Measurements from ENCODE around the gene IQGAP1. TPM values are rescaled to one million over a fixed set of nuclear protein-coding genes. Genes with fewer than 3 reads are reported as not detected.

The IQGAP1 gene
- total and polyA plus RNA-seq, 2 of the 4 experiments (the other 2 are of a cell fraction) = 87.5 to 207 TPM

GRCh38 chr15:90423801-90424319 is 35.8 kb downstream of the IQGAP1 start:
- Histone ChIP-seq H3K18ac (ENCODE audit: low read depth, low read length) (no peak overlapping the region), H2BK5ac (ENCODE audit: low read depth, low read length, poor library complexity, severe bottlenecking) (no peak overlapping the region), H2BK120ac (ENCODE audit: low read depth, low read length) (no peak overlapping the region), H3K4me3 (ENCODE audit: insufficient read depth, low read depth, low read length) (no peak overlapping the region), H3K36me3 (ENCODE audit: control insufficient read depth, insufficient read depth, low read length) (peaks cover 3% of the 10 kb centered on the region), H2AK9ac (replicated peaks; ENCODE audit: low read depth, low read length, poor library complexity) (no peak overlapping the region), H4K91ac (ENCODE audit: insufficient read depth, low read depth, low read length) (no peak overlapping the region), H3K9me3 (ENCODE audit: control insufficient read depth, insufficient read depth, low read length) (no peaks in the 10 kb centered on the region), H3K23ac (ENCODE audit: low read depth, low read length) (no peak overlapping the region), H3K4ac (ENCODE audit: low read depth, low read length) (no peak overlapping the region), H4K5ac (ENCODE audit: low read depth, low read length) (no peak overlapping the region), H3K27ac (ENCODE audit: insufficient read depth, low read length) (no peak overlapping the region), H2BK20ac (ENCODE audit: low read depth, low read length) (no peak overlapping the region), H3K14ac (replicated peaks; ENCODE audit: low read depth, low read length) (no peak overlapping the region), H3K27me3 (ENCODE audit: control insufficient read depth, insufficient read depth, low read length) (no peaks in the 10 kb centered on the region), H4K20me1 (ENCODE audit: insufficient read depth, low read length) (peaks cover 54% of the 10 kb centered on the region), H3K9me1 (ENCODE audit: insufficient read depth, low read length) (peaks cover 30% of the 10 kb centered on the region), H3K9ac (ENCODE audit: low read depth, low read length) (no peak overlapping the region), H3K56ac (ENCODE audit: extremely low read depth, insufficient read depth, low read length) (no peak overlapping the region), H2AFZ (replicated peaks; ENCODE audit: low read length, poor library complexity) (no peak overlapping the region), H3K79me1 (ENCODE audit: low read depth in 1 of 2, low read length in 2 of 2) (peaks cover 24 to 70% of the 10 kb centered on the region in 2 experiments), H3K4me2 (ENCODE audit: low read depth, low read length) (no peak overlapping the region), H2BK15ac (ENCODE audit: low read depth, low read length) (no peak overlapping the region), H4K8ac (ENCODE audit: low read depth in 2 of 2, low read length in 2 of 2) (no peak overlapping the region), H2AK5ac (ENCODE audit: low read depth, low read length) (no peak overlapping the region), H3K4me1 (ENCODE audit: control insufficient read depth, insufficient read depth, low read length) (peaks cover 19% of the 10 kb centered on the region)
- BruUV-seq (replicated peaks) = no TSS peak
- intact Hi-C loops (cut with micrococcal nuclease) = no loop called here
- no CpG with 5 or more reads among the region's 4 CpGs for WGBS, 2 experiments (ENCODE audit: extremely low coverage in 2 of 2, insufficient read length in 1 of 2)
- ATAC-seq (ENCODE audit: low read depth) (no peak), DNase-seq (no peak)
- ChIA-PET CTCF (no interaction called here), POLR2A (ENCODE audit: unreplicated experiment) (interaction anchor here (0.5 kb wide), 1 partner anchor 45 kb away, joined by 3 read pairs; no protein-coding TSS in a partner anchor)
- in situ Hi-C loops (cut with MboI; ENCODE audit: low sequenced_read_pairs) = no loop called here
- TF ChIP-seq NFE2L2 (IDR thresholded peaks at IDR 0.05; ENCODE audit: low read depth, low read length) (no peak), BHLHE40 (IDR thresholded peaks at IDR 0.05; ENCODE audit: low read depth, low read length) (no peak), POLR2A (IDR thresholded peaks at IDR 0.05; ENCODE audit: low read depth, low read length) (no peak), CEBPB (IDR thresholded peaks at IDR 0.05; ENCODE audit: low read depth, low read length) (no peak), RAD21 (IDR thresholded peaks at IDR 0.05; ENCODE audit: low read length) (no peak), USF2 (IDR thresholded peaks at IDR 0.05; ENCODE audit: low read depth, low read length) (no peak), ELK1 (IDR thresholded peaks at IDR 0.05; ENCODE audit: borderline replicate concordance, low read depth, low read length) (no peak), RCOR1 (IDR thresholded peaks at IDR 0.05; ENCODE audit: insufficient replicate concordance, low read length) (no peak), RFX5 (IDR thresholded peaks at IDR 0.05; ENCODE audit: low read depth, low read length) (no peak), FOS (IDR thresholded peaks at IDR 0.05; ENCODE audit: low read depth, low read length) (no peak), CTCF (conservative IDR thresholded peaks at IDR 0.05; ENCODE audit: low read depth, low read length) (no peak), MAFK (IDR thresholded peaks at IDR 0.05; ENCODE audit: low read depth, low read length) (no peak), MXI1 (IDR thresholded peaks at IDR 0.05; ENCODE audit: borderline replicate concordance, low read depth, low read length) (no peak), SMC3 (IDR thresholded peaks at IDR 0.05; ENCODE audit: low read depth, low read length) (no peak), MAZ (IDR thresholded peaks at IDR 0.05; ENCODE audit: borderline replicate concordance, low read depth, low read length) (no peak), CHD1 (IDR thresholded peaks at IDR 0.05; ENCODE audit: low read depth, low read length) (no peak)
- dilution Hi-C loops (cut with HindIII; ENCODE audit: low sequenced_read_pairs, unreplicated experiment) = no loop called here
